ENCODE results near the gene LSP1. TPM values are rescaled to one million over a fixed set of nuclear protein-coding genes. Genes with fewer than 3 reads are reported as not detected.
A peak's percentile ranks its signal among the peaks of the same experiment; 100 is the strongest.

Gene LSP1
- total RNA-seq, 2 donors from 2014 or later = 6.7 to 11.6 TPM

- H3K27ac ChIP-seq = peak overlapping the region; percentile 21 to 47
- intact Hi-C loops (cut with DNase I) = no loop called here
Measured at GRCh38 chr11:1830322-1831223, 22.3 kb upstream of the LSP1 start.

GRCh38 chr11:1831338-1832210 is 21.3 kb upstream of the LSP1 start:
- no peak for TF ChIP-seq POLR2AphosphoS5 (IDR thresholded peaks at IDR 0.05)
- no peaks in the 10 kb centered on the region for H3K36me3 ChIP-seq
- peaks cover 10% of the 10 kb centered on the region for H3K4me1 ChIP-seq (replicated peaks)
- H3K27ac ChIP-seq = peak overlapping the region; percentile 21 to 36
- DNase-seq (ENCODE audit: low spot score) = no peak
- no peak overlapping the region for H3K4me3 ChIP-seq
- intact Hi-C loops (cut with DNase I) = loop anchor here (1.0 kb wide), 2 partner anchors 137 to 180 kb away; no protein-coding TSS in a partner anchor
- 69% methylated on average over 26 of the region's 26 CpGs for WGBS
- no peaks in the 10 kb centered on the region for H3K9me3 ChIP-seq
- H3K27me3 ChIP-seq (replicated peaks; ENCODE audit: insufficient read depth) = peaks cover 5% of the 10 kb centered on the region

More at GRCh38 chr11:1830322-1831223, 22.3 kb upstream of the LSP1 start:
- Histone ChIP-seq H3K4me3 (no peak overlapping the region), H3K4me1 (replicated peaks) (peaks cover 10% of the 10 kb centered on the region), H3K9me3 (no peaks in the 10 kb centered on the region), H3K36me3 (no peaks in the 10 kb centered on the region), H3K27me3 (replicated peaks; ENCODE audit: insufficient read depth) (peaks cover 5% of the 10 kb centered on the region)
- WGBS = 51% methylated on average over 28 of the region's 33 CpGs
- peak; percentile 89 for DNase-seq (ENCODE audit: low spot score)
- TF ChIP-seq CTCF (IDR thresholded peaks at IDR 0.05) (peak in 1 of 4 experiments; percentile 16), POLR2A (IDR thresholded peaks at IDR 0.05) (peak; percentile 14), POLR2AphosphoS5 (IDR thresholded peaks at IDR 0.05) (peak; percentile 87)

- WGBS = 19% methylated on average over 33 of the region's 40 CpGs
- no peak overlapping the region for H3K27ac ChIP-seq
- H3K36me3 ChIP-seq = no peaks in the 10 kb centered on the region
- no peaks in the 10 kb centered on the region for H3K9me3 ChIP-seq
- no peak for DNase-seq (ENCODE audit: low spot score)
- H3K4me1 ChIP-seq (replicated peaks) = peaks cover 8% of the 10 kb centered on the region
- peaks cover 5% of the 10 kb centered on the region for H3K27me3 ChIP-seq (replicated peaks; ENCODE audit: insufficient read depth)
- H3K4me3 ChIP-seq = no peak overlapping the region
- TF ChIP-seq POLR2AphosphoS5 (IDR thresholded peaks at IDR 0.05) = no peak
- TF ChIP-seq CTCF (IDR thresholded peaks at IDR 0.05) = peak; percentile 93 to 97 (median 96)
- TF ChIP-seq POLR2A (IDR thresholded peaks at IDR 0.05) = no peak
- intact Hi-C loops (cut with DNase I) = loop anchor here (1.0 kb wide), 2 partner anchors 138 to 181 kb away; no protein-coding TSS in a partner anchor
Measured at GRCh38 chr11:1832211-1832919, 20.5 kb upstream of the LSP1 start.

GRCh38 chr11:1832920-1833295 is 20.0 kb upstream of the LSP1 start:
- Histone ChIP-seq H3K36me3 (no peaks in the 10 kb centered on the region), H3K9me3 (no peaks in the 10 kb centered on the region), H3K27ac (peak overlapping the region in 1 of 2 donors; percentile 74), H3K4me1 (replicated peaks) (peaks cover 5% of the 10 kb centered on the region), H3K4me3 (no peak overlapping the region), H3K27me3 (replicated peaks; ENCODE audit: insufficient read depth) (peaks cover 5% of the 10 kb centered on the region)
- intact Hi-C loops (cut with DNase I) = loop anchor here (1.0 kb wide), 2 partner anchors 139 to 182 kb away; no protein-coding TSS in a partner anchor
- WGBS = 43% methylated on average over 16 of the region's 17 CpGs
- DNase-seq (ENCODE audit: low spot score) = no peak
- TF ChIP-seq POLR2A (IDR thresholded peaks at IDR 0.05) (no peak), POLR2AphosphoS5 (IDR thresholded peaks at IDR 0.05) (no peak), CTCF (IDR thresholded peaks at IDR 0.05) (no peak)
